Upper lobe of right lung (tissue), 1 donor: Measurements from ENCODE around the gene CLCN2. TPM values are rescaled to one million over a fixed set of nuclear protein-coding genes. Genes with fewer than 3 reads are reported as not detected.
A peak's percentile ranks its signal among the peaks of the same experiment; 100 is the strongest.

Source experiments
- ATAC-seq: fragments of 200-7000 bp; cut with Tn5 transposase; one replicate; pipeline ENCODE4 v1.9.1; 2020; ENCODE audit warnings: mild to moderate bottlenecking, moderate library complexity
- DNase-seq: peaks from one replicate; pipeline ENCODE4 v3.0.0-alpha.2; 2020
- H3K27ac ChIP-seq: fragments of 200-600 bp; one replicate; pipeline ENCODE4 v1.8.0; 2022
- H3K27me3 ChIP-seq: fragments of 200-600 bp; one replicate; pipeline ENCODE4 v1.8.0; 2022; ENCODE audit warnings: mild to moderate bottlenecking
- H3K36me3 ChIP-seq: fragments of 200-600 bp; one replicate; pipeline ENCODE4 v1.8.0; 2022
- H3K4me1 ChIP-seq: fragments of 200-600 bp; one replicate; pipeline ENCODE4 v1.8.0; 2022
- H3K4me3 ChIP-seq: fragments of 200-600 bp; one replicate; pipeline ENCODE4 v1.8.0; 2022; ENCODE audit warnings: mild to moderate bottlenecking
- H3K9me3 ChIP-seq: fragments of 200-600 bp; one replicate; pipeline ENCODE4 v1.8.0; 2022
- CTCF ChIP-seq: fragments of 200-600 bp; IDR thresholded peaks from one replicate; pipeline ENCODE4 v1.8.0; 2022; ENCODE audit warnings: antibody characterized with exemption
- intact Hi-C: fragments of 100-400 bp; cut with DNase I; formaldehyde crosslinking; loops from one replicate; pipeline ENCODE4 v1.11.0; 2022
- total RNA-seq: library from RNA; stranded (reverse); fragmentation: NEBNext Ultra II Directional; extraction: Animal tissue kit (Norgen Biotek cat#: 25700); gene quantifications from one replicate; pipeline ENCODE4 v1.2.1, GENCODE V29; 2021
- donor health status: DM: no; HTN: yes; CAD: no; lungs with severe emphysema.

CLCN2 gene
- total RNA-seq, 1 donor from 2014 or later: 3.8 TPM

- Histone ChIP-seq H3K4me3 (no peak overlapping the region), H3K27ac (no peak overlapping the region), H3K4me1 (peaks cover 8% of the 10 kb centered on the region), H3K9me3 (no peaks in the 10 kb centered on the region), H3K27me3 (no peaks in the 10 kb centered on the region), H3K36me3 (peaks cover 25% of the 10 kb centered on the region)
- intact Hi-C loops: no loop called here
- DNase-seq: no peak
- no peak for TF ChIP-seq CTCF
- ATAC-seq: no peak
Measured at GRCh38 chr3:184347321-184348056, 13.9 kb downstream of the CLCN2 start.

GRCh38 chr3:184346480-184347190 lies 14.8 kb downstream of the CLCN2 start:
- H3K36me3 ChIP-seq: peaks cover 33% of the 10 kb centered on the region
- ATAC-seq (no peak), DNase-seq (no peak)
- TF ChIP-seq CTCF: no peak
- no peaks in the 10 kb centered on the region for H3K9me3 ChIP-seq
- intact Hi-C loops: no loop called here
- H3K4me3 ChIP-seq: no peak overlapping the region
- no peak overlapping the region for H3K27ac ChIP-seq
- H3K27me3 ChIP-seq: no peaks in the 10 kb centered on the region
- H3K4me1 ChIP-seq: peaks cover 8% of the 10 kb centered on the region

- ATAC-seq: peak; percentile 86
- no peak overlapping the region for H3K4me3 ChIP-seq
- no peaks in the 10 kb centered on the region for H3K27me3 ChIP-seq
- TF ChIP-seq CTCF: peak; percentile 52
- no peaks in the 10 kb centered on the region for H3K9me3 ChIP-seq
- H3K27ac ChIP-seq: no peak overlapping the region
- H3K4me1 ChIP-seq: peaks cover 8% of the 10 kb centered on the region
- peaks cover 35% of the 10 kb centered on the region for H3K36me3 ChIP-seq
- peak; percentile 76 for DNase-seq
- intact Hi-C loops: no loop called here
Measured at GRCh38 chr3:184345317-184346144, 15.9 kb downstream of the CLCN2 start.

- Histone ChIP-seq H3K4me1 (peaks cover 8% of the 10 kb centered on the region), H3K4me3 (no peak overlapping the region), H3K9me3 (no peaks in the 10 kb centered on the region), H3K27ac (no peak overlapping the region), H3K27me3 (no peaks in the 10 kb centered on the region), H3K36me3 (peaks cover 35% of the 10 kb centered on the region)
- TF ChIP-seq CTCF: no peak
- intact Hi-C loops: no loop called here
- DNase-seq (no peak), ATAC-seq (no peak)
Measured at GRCh38 chr3:184344579-184345316, 16.7 kb downstream of the CLCN2 start.

GRCh38 chr3:184343200-184343876 lies 18.1 kb downstream of the CLCN2 start:
- peaks cover 35% of the 10 kb centered on the region for H3K36me3 ChIP-seq
- no peak for ATAC-seq
- no peak overlapping the region for H3K27ac ChIP-seq
- H3K27me3 ChIP-seq: no peaks in the 10 kb centered on the region
- H3K9me3 ChIP-seq: no peaks in the 10 kb centered on the region
- no peak for DNase-seq
- TF ChIP-seq CTCF: no peak
- no peak overlapping the region for H3K4me3 ChIP-seq
- intact Hi-C loops: no loop called here
- H3K4me1 ChIP-seq: peaks cover 15% of the 10 kb centered on the region
